GM19372 (cell line): ENCODE results near the gene AK8.

ENCODE experiments used
- ATAC-seq: cut with Tn5 transposase; IDR thresholded peaks from one replicate; pipeline ENCODE4 v1.9.1; 2021; ENCODE audit warnings: mild to moderate bottlenecking, low read depth, moderate library complexity; ENCODE audit not compliant: unreplicated experiment

The AK8 gene

DNA sequence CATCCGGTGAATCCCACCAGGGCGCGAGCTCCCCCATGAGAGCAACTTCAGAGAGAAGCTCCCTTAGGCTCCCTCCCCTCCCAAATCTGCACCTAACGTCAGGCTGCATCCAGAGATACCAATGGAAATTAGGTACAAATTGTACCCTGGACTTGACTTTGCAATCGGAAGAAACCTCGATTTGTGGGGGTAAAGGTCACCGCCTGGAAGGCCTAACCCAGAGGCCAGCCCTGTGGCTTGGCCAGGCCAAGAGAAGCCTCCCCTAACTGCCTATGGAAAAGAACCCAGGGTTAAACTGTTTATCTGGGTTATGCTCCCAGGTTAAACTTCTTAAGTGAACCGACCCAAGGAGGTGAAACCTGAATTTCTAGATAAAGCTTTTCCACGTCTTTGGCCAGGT is 127.4 kb downstream of the AK8 start:
- no peak for ATAC-seq

DNA sequence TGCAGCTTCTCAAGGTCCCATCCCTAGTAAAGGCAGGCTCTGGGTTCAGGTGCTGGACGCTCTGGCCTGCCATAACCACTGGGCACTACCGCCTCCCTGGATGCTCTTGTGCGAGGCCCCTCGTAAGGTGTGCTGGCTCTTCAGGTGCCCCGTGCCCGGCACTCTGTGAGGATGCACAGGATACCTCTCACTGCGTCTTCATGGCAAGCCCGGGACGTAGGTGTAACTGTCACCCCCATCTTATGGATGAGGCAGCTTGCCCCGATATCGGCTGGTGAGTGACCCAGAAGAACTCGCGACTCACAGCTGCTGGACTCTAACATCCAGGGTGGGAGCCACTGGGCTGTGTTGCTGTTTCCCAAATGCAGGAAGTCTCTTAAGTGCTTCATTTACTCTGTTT is 128.8 kb downstream of the AK8 start:
- no peak for ATAC-seq

DNA sequence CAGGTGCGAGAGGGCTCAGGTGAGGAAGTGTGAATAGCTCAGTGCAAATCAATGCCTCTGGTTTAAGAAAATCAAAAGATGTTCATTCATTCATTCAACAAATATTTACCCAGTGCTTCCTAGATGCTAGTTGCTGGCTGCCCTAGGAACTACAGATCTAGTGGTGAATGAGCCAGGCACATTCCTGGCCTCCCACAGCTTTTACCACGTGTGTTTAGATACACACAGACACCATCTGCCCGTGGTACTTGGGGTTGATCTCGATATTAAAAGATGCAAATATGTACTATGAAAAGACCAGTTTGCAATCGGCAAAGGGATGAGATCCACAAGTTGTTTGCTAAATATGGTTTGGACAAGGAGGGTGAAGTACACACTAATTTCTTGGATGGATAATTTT is 129.6 kb downstream of the AK8 start:
- no peak for ATAC-seq

DNA sequence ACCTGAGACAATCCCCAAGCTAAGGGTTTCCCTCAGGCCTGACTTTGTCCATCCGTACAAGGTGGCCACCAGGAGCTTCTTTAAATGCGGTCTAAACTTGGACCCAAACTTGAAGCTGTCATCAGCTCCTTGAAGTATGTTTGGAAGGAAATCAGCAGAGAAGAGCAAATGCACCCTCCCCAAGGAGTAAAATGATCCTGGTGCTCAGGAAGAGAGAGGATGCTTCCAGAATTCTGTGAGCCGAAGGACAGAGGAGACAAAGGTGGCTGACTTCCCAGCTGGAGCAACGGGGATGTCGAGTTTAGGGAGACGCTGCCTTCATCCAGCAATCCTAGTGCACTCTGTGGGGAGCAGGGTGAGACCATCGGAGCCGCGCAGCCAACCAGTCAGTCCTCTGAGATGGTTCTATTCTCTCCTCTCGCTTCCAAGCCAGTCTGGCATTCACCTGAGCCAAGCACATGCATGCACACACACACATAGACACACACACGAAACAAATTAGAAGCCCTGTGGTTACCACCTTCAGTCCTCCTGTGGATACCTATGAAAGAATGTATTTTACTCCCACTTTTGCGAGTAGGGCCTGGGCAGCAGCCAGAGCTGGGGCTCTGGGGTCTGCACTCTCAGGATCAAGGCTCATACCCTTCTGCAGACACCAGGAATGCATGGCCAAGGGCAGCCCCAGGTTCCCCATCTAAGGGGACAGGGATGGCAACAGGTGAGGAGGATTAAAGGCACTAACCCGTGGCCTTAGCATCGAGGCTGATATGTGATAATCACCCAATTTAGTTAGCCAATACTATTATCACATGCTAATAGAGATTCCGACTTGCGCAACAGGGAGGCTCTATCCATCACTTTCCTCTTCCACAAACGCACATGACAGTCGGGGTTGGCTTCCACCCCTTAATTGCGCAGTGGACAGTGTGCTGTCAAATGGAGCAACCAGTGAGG is 132.1 kb downstream of the AK8 start:
- ATAC-seq = no peak

DNA sequence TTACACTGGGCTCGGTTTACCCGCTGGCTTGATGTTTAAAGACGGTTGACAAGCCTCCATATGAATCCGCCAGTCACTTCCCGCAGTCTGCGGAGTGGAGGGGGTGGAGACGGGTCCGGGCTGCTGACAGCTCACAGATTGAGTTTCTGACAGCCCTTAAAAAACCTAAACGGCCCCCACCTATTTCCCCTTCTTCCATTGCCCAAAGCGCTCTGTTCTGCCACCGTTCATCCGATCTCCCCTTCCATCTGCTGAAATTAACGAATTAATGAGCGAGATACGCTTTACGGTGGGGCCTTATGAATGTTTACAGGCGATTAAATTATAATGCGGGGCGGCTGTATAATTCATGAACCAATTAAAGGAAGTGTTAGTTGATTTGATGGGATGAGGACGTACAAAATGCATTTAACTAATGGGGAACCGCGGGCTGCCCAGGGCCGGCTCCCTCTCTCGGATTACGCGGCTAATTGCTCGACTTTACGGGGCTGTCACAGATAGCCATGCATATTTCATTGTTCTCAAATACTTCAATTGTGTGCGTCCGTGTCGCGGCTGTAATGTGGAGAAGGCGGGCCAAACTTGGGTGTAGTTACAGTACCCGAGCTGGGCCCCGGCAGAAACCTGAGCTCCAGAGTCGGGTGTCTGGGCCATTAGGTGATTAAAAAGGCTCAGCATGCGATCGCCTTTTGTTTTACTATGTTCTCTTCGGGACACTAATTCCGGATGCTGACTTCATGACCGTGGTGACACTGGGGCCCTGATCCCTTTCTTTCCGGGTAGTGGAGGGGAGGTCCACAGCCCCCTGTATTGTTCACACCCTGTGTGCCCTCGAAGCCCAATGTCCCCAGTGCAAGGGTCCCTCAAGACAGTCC is 133.0 kb downstream of the AK8 start:
- ATAC-seq = no peak

DNA sequence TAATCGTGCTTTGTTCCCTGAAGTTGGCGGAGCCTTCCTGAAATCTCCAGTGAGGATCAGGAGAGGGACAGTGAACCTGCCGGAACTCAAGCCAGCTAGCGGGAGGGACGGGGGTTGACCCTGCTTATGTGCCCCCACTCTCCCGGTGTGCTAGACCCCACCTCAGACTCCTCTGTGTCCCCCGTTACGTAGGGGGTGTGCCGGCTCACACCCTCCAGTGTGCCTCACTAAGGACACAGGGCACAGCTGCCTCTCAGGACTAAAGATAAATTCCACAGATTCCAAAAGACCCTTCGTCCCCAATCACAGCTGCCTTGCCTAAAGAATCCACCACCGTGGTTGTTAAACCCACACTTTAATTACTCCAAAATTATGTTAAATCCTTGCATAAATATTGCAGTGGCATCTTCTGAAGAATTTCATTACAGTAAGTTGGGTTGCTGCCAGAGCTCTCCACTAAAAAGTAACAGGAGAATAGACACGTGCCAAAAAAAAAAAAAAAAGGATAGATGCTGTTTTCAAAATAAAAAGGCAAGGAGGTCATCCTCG is 134.1 kb downstream of the AK8 start:
- ATAC-seq = no peak

DNA sequence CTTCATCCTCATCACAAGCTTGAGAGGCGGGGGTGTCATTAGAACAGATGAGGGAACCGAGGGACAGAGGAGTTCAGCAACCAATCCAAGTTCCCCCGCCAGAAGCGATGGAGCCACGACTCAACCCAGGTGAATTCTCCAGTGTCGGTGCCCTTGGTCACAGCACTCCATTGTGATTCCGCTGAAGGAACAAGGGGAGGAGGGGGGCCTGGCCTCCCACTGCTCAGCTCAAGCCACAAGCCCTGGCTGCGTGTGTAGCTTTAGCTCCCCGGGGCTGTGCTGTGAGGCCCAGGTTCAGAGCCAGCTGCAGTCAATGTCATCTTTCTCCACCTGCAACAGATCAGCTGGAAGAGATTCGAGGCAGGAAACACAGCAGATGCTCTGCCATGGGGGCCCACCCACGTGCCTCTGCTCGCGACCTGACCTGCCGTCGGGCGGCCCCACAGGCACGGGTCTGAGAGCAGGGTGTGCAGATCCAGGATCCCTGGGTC is 135.2 kb downstream of the AK8 start:
- ATAC-seq = no peak

DNA sequence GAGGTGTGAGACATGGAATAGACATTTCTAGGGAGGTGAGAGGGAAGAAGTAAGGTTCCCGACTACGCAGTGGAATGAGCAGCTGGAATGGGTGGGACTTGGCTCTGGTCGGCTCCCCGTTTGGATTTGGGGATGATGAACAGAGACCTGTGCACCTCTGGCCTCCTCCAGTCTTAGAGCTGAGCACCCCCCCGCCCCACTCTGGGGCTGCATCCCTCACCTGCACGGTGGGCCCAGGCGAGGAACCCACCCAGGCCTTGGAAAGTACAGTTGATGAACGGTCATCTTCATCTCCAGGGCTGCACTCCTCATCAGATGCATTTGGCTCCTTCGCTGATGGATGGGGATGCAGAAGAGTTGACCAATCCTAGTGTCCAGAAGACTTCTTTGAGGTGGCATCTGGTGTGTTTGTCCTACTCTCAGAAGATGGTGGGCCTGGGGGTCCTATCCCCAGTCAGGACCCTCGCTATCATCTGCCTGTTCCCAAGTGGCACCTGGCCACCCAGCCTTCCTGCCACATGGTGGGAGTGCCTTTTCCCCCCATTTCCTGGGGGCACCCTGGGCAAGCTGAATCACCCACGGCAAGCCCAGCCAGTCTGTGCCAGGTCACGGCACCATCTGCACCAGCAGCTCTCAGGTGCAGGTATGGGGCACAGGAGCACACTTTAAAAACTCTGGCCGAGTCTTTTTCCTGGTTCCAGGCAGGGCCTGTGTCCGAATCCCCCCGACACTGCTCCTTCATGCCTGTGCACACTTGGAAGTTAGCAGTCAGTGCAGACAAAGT is 137.4 kb downstream of the AK8 start:
- no peak for ATAC-seq

DNA sequence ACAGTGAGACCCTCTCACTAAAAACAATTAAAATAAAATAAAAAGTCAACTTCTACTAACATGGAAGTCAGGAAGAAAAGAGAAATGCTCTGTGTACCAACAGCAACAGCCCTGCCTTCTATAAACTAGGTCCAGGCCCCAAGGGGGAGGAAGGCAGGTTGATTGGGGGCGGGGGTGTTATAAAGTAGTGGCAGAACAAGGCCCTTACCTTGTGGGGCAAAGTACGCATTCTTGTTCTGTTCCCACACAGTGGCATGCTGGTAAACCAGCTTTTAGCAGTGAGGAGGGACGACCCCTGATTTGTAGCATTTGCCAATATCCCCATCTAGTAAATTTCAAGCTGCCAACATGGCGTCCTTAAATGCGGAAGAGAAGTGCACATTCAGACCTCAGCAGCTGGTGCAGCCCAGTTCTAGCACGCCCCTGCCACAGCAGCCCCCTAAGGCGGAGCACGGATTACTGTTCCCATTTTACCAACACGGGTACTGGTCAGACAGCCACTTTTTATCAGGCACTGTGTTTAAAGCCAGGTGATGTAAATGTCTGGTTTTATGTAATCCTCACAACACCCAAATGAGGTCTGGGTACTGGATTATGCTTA is 138.3 kb downstream of the AK8 start:
- ATAC-seq = no peak

DNA sequence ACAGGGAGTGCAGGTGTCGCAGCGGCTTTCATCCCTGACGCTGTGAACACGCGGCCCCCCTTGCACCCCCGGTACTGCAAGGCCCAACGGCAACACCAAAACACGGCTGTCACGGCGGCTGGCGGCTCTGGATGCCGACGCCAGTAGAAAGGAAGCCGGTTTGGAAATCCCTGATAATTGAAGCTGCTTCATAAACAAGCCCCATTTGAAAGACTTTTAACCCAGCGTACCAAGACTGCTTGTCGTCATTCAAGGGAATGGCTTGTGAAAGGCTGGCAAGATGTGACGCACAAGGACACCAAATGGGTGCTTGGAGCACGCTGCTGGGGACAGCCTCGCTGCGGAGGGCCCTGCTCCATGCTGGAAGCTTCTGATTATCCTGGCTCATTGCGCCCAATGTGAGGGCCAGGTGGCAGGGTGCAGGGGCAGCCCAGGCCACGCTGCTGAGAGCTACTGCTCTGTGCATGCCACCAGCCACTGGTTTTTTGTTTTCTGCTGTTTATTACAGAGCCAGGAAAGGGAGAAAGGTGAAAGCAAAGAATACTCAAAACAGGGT is 144.7 kb downstream of the AK8 start:
- ATAC-seq = no peak

DNA sequence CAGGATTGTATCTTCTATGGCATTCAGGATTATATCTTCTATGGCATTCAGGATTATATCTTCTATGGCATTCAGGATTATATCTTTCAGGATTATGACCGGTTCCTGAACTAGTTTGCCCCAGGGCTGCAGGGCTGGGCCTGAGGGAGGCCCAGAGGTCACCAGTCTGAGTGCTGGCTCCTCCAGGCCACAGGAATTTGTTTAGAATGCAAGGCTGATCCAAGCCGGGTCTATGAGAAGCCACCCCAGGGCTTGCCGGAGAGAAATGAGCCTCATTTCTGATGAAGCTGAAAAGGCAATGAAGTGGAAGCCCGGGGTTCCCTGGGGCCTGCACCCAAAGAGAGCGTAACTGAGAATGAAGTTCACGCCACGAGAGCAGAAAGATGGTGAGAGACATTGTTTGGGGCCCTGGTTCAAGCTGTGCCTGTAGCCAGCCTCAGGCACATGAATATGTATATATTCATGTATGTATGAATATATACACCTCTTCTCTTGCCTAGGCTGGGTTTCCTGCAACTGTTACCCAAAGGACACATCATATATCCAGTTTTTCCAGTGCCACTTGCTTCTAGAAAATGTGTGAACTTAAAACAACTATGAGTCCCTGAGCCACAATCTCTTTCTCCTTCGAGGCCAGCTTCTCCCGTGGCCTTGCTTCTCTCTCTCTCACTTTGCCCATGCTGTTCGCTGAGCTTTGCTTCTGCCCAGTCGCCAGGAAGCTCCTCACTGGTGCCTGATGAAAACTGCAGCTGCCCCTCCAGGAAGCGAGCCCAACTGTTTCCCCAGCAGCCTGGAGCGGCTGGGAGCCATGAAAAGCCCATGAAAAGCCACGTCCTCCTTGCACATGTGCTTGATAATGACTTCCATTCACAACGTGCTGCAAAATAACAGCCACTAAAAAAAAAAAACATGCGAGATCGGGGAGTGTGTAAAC is 145.5 kb downstream of the AK8 start:
- no peak for ATAC-seq

DNA sequence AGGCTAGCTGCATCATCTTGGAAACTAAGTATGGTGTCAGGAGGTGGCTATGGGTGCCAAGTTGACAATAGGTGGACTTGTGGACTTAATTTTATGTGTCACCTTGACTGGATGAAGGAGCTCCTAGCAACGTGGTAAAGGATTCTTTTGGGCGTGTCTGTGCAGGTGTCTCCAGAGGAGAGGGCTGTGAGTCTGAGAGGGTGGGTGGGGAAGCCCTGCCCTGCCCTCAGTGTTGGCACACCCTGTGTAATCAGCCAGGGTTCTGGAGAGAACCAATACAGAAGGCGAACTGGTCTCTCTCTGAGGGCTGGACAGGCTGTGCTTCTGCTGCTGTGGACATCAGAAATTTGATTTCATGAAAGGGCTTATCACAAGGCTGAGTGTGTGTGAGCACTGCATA is 146.9 kb downstream of the AK8 start:
- no peak for ATAC-seq

DNA sequence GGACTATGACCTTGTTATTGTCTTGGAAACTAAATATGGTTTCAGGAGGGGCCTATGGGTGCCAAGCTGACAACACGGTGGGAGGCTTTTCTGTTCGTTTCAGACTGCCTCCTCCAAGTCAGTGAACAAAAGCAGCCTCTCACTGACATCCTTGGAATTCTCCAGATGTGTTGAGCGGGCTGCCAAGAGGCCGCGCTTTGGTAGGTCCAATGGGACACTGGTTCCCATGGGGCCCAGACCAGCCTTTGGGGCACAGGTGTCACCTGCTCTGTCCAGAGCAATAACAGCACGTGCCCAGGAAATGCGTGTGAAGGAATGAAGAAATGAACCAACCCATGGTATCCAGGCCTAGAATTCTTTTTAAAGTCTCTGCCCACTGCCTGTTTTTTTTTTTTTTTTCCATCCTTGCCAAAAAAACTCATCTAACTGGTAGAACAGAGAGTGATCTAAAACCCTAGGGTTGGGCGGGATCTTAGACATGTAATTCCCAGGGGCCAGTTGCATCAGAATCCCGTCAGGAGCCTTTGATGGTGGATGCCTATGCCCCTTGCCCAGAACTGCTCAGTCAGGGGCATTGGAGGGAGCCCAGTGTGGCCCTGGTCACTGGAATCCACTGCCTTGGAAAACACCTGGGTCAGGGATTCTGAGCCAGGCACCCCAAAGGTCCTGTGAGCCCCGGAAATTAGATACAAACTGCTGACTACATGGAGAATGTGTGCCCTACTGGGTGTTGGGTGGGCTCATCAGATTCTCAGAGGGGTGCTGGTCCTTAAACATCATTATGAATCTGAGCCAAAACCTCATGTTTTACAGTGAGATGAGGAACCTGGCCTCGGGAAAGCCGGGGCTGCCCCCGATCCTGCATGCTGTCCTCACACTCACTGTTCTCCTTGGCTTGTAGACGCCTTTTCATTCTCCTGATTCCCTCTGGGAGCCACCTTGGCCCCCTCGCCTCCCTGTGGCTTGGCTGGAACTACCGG is 147.7 kb downstream of the AK8 start:
- ATAC-seq = no peak

DNA sequence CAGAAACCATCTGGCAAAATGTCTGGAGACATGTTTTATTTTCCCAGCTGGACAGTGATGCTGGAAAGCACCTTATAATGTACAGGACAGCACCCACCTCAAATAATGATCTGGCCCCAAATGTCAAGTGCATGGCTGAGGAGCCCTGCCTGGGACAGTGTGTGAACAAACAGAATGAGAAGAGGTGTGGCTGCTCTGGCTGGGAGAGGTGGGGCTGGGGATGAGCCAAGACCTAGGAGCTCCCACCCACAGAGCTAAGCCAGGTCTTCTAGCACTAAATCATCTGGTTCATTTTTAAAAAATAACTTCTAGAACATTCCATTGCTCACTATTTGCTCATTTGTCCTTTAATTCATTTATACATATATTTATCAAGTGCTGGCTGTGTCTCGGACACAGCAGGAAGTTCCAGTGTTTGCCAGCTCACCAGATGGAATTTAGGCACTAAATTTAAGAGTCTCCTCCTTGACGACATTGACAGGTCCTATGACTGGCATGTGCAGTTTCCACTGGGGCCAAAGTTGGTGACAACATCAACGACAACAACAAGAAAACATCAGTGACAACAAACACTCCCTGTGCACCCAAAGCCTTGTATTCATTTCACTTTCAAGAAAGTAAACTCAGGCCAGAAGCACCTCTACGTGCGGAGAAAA is 148.7 kb downstream of the AK8 start:
- no peak for ATAC-seq

DNA sequence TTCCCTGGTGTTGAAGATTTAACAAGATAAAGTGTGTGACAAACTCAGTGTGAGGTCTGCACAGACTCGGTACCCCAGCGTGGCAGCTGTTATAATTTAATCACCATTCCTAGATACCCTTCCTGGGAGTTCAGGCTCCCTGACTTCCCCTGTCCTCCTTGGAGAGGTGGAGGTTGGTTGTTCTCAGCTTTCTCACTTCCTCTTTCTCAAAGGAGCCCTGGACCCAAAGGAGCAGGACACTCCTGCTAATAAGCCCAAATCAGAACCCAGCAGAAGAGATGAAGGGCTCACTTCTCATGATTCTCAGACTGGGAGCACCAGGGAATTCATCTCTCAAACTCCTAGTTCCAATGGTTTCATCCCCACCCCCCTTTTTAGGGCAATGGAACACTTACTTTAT is 149.6 kb downstream of the AK8 start:
- no peak for ATAC-seq

DNA sequence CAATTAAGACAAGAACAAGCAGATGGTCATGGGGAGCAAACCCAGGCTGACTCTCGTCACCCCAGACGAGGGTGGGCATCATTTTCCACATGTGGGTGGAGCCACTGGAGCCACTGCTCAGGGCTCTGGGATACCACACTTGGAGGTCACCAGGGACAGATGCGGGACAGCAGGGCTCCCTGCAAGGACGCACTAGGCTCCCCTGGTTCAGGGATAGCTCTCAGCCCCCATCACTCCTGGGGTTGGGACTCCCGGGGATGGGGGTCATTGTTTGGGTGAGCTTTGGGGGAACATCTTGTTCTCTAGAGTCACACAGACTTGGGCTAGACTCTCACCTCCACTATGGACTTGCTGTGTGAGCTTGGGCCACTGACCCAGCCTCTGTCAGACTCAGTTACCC is 150.0 kb downstream of the AK8 start:
- ATAC-seq = no peak

DNA sequence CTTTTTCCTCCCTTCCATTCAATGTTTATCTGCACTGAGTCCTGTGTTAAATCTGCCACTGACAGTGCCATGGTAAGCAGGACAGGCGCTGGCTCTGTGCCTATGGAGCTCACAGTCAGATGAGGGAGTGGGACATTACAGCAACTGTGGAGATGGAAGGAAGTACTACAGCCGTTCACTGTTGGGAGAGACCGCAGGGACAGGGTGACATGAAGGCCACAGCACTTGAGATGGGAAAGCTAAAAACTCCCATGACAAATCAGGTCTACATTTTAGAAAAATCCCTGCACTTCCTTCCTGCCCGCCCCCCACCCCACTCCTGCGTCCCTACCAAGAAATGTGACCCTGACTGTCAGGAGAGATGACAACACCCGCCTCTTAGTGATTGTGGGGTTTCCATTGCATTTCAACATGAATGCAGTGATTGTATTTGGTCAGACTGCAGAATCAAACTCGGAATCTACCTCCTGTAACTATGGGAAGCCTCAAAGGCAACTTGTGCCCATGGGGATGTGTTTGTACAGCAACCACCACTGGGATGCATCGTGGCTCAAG is 151.4 kb downstream of the AK8 start:
- no peak for ATAC-seq
